Myometrial cell (primary cell): ENCODE data around the gene RASA3. TPM values are rescaled to one million over a fixed set of nuclear protein-coding genes. Genes with fewer than 3 reads are reported as not detected.

ENCODE experiments used
- total RNA-seq: library from RNA; depleted of rRNA; stranded (reverse); fragments of >200 nt; gene quantifications from 2 replicates; pipeline ENCODE4 v1.2.3, GENCODE V29; 2015

RASA3 gene
- 25.4 and 32.1 TPM in 2 replicates for total RNA-seq

GRCh38 chr13:114132419-114133121 is at the start of gene RASA3:
Gene RASA3 (minus strand): TSS chr13:114132623. CDS start chr13:114132489, 134 bp downstream.

GRCh38 chr13:114179087-114179658 is 46.8 kb upstream of the RASA3 start, which contains the start of gene CFAP97D2:
Gene CFAP97D2 (plus strand): TSS chr13:114179257. CDS start chr13:114179331, 74 bp downstream.

GRCh38 chr13:113973218-113974164 is 158.9 kb downstream of the RASA3 start, which contains the start of gene C13orf46:
Gene C13orf46 (minus strand): TSS chr13:113974076. CDS start chr13:113973997, 79 bp downstream.

Other genes with a start within 250 kb of the RASA3 start
- gene C13orf46, start 158.5 kb downstream of the RASA3 start, total RNA-seq: under 0.01 TPM in 1 of 2 replicates, not detected in the other
- gene CFAP97D2, start 46.6 kb upstream of the RASA3 start, total RNA-seq: not detected in 2 replicates
- 29.6 and 30.3 TPM in 2 replicates for gene CDC16, start 102.3 kb upstream of the RASA3 start, total RNA-seq
- gene UPF3A, start 149.0 kb upstream of the RASA3 start, total RNA-seq: 32.3 and 38.5 TPM in 2 replicates
- gene CHAMP1, start 181.9 kb upstream of the RASA3 start, total RNA-seq: 31.0 and 34.0 TPM in 2 replicates